Heart right ventricle (tissue), 16 donors: ENCODE data around the gene OR1I1. TPM values are rescaled to one million over a fixed set of nuclear protein-coding genes. Genes with fewer than 3 reads are reported as not detected.

ENCODE experiments used
- ATAC-seq, 8 donors: fragments of 200-7000 bp; cut with Tn5 transposase; one replicate each; pipeline ENCODE4 v1.9.1; 2020; ENCODE audit warnings: mild to moderate bottlenecking in 8 of 8, moderate library complexity in 8 of 8, moderate number of reproducible peaks in 1 of 8
- DNase-seq, 2 donors: peaks; one replicate each; pipeline ENCODE4 v3.0.0-alpha.2; 2020
- H3K27ac ChIP-seq, 10 donors: fragments of 200-600 bp; sonication (generic) in 2 of 10; one replicate each; pipeline versions ENCODE4 v1.5.0 to v1.8.0; 2020 to 2022; ENCODE audit warnings: mild to moderate bottlenecking in 3 of 10
- H3K27me3 ChIP-seq, 7 donors: fragments of 200-600 bp; one replicate each; pipeline ENCODE4 v1.8.0; 2021 to 2022; ENCODE audit warnings: mild to moderate bottlenecking in 2 of 7
- H3K36me3 ChIP-seq, 9 donors: fragments of 200-600 bp; sonication (generic) in 1 of 9; one replicate each; pipeline versions ENCODE4 v1.5.0 to v1.8.0; 2020 to 2022; ENCODE audit warnings: mild to moderate bottlenecking in 2 of 9
- H3K4me1 ChIP-seq, 9 donors: fragments of 200-600 bp; sonication (generic) in 1 of 9; one replicate each; pipeline versions ENCODE4 v1.5.0 to v1.8.0; 2020 to 2022; ENCODE audit warnings: mild to moderate bottlenecking in 4 of 9
- H3K4me3 ChIP-seq, 10 donors: fragments of 200-600 bp; sonication (generic) in 2 of 10; one replicate each; pipeline versions ENCODE4 v1.5.0 to v1.8.0; 2020 to 2022; ENCODE audit warnings: mild to moderate bottlenecking in 7 of 10, moderate library complexity in 2 of 10
- H3K9me3 ChIP-seq, 11 donors: fragments of 200-600 bp in 10 of 11; sonication (generic) in 2 of 11; one replicate each; pipeline versions ENCODE4 v1.5.0 to v1.8.0; 2013 to 2022; ENCODE audit warnings: mild to moderate bottlenecking in 2 of 11, control low read depth in 1 of 11, moderate library complexity in 1 of 11
- CTCF ChIP-seq, 9 donors: fragments of 200-600 bp; sonication (generic) in 2 of 9; IDR thresholded peaks; one replicate each; pipeline versions ENCODE4 v1.5.0 to v1.8.0; 2021 to 2022; ENCODE audit warnings: antibody characterized with exemption in 9 of 9, mild to moderate bottlenecking in 5 of 9, moderate library complexity in 1 of 9
- WGBS, 2 donors: extraction: QIAGEN DNeasy Blood & Tissue Kit; methylation state at CpG; one replicate each; pipeline ENCODE4 v1.1.7; 2013; ENCODE audit warnings: inconsistent platforms in 1 of 2; 5-methylcytosine and 5-hydroxymethylcytosine counted together
- intact Hi-C, 10 donors: fragments of 100-400 bp; cut with DNase I; formaldehyde crosslinking; loops; one replicate each; pipeline versions ENCODE4 v1.11.1 to v1.14.2; 2022
- polyA plus RNA-seq, 2 donors: library from polyadenylated mRNA; stranded (reverse); fragments of 200-250 nt; gene quantifications; one replicate each; pipeline ENCODE4 v1.2.3, GENCODE V29; 2013
- total RNA-seq, 10 donors: library from RNA; stranded (reverse); fragmentation: NEBNext Ultra II Directional in 3 of 10; extraction: Animal tissue kit (Norgen Biotek cat#: 25700) in 3 of 10; gene quantifications; one replicate each; pipeline versions ENCODE4 v1.2.1 to v1.2.4, GENCODE V29; 2021 to 2023
- donor health status: Arrhythmogenic right ventricular cardiomyopathy.
- donor health status: ischemic (EF 13 %, LVEDD 7.1; RV severe dilation, severe dysfunction).
- donor health status: healthy with polysubstance abuse.
- donor health status: DM: no; HTN: yes; CAD: no.
- donor health status: DM: no; HTN: no; CAD: no.
- donor health status: ischemic (EF 25% LVEDD 6.9; RV normal size, moderate dysfunction).
- donor health status: ischemic (EF 25% LVEDD 5.7; RV mildly dilated, moderate dysfunction).
- donor health status: healthy.
- donor health status: DM: yes; HTN: yes; CAD: no.
- donor health status: Ischemic cardiomyopathy.
- donor health status: ischemic (EF 35%, LVEDD 5.7; RV mildly dilated, moderate dysfunction).
- donor health status: nonischemic (EF 11% LVEDD 7.7; RV severe dilation, severe dysfunction).
- donor health status: DM: yes; HTN: yes; CAD: no.
- donor health status: PGD.
- donor health status: ischemic (EF 29% LVEDD 5.4; RV normal size, mild dysfunction).
- donor health status: nonischemic (EF 23%, LVEDD 6.1; RV moderate dilation, normal function).

Gene OR1I1
- total and polyA plus RNA-seq, 12 donors = not detected

- WGBS, 2 donors = 94 to 96% methylated on average over 25 of the region's 25 CpGs
Measured at GRCh38 chr19:15141143-15141542, 59.1 kb downstream of the OR1I1 start.

GRCh38 chr19:15142313-15142712 is 60.3 kb downstream of the OR1I1 start:
- no peaks in the 10 kb centered on the region for H3K36me3 ChIP-seq
- no peak for ATAC-seq
- intact Hi-C loops = no loop called here

More at GRCh38 chr19:15141143-15141542, 59.1 kb downstream of the OR1I1 start:
- ATAC-seq (no peak), DNase-seq (no peak)
- H3K9me3 ChIP-seq = peaks cover 0 to 15% (median 0%) of the 10 kb centered on the region in 11 donors
- H3K36me3 ChIP-seq = no peaks in the 10 kb centered on the region
- H3K27ac ChIP-seq = no peak overlapping the region
- no peak for TF ChIP-seq CTCF (IDR thresholded peaks at IDR 0.05)
- H3K4me3 ChIP-seq = no peak overlapping the region
- intact Hi-C loops = no loop called here
- H3K27me3 ChIP-seq = no peaks in the 10 kb centered on the region
- H3K4me1 ChIP-seq = no peaks in the 10 kb centered on the region

More at GRCh38 chr19:15142313-15142712, 60.3 kb downstream of the OR1I1 start:
- DNase-seq = no peak
- no peak overlapping the region for H3K4me3 ChIP-seq
- H3K27me3 ChIP-seq = no peaks in the 10 kb centered on the region
- peaks cover 0 to 15% (median 0%) of the 10 kb centered on the region in 11 donors for H3K9me3 ChIP-seq
- WGBS, 2 donors = 72 to 76% methylated on average over 5 of the region's 5 CpGs
- no peak for TF ChIP-seq CTCF (IDR thresholded peaks at IDR 0.05)
- no peaks in the 10 kb centered on the region for H3K4me1 ChIP-seq
- H3K27ac ChIP-seq = no peak overlapping the region

Other genes with a start within 250 kb of the OR1I1 start
- not detected for gene OR7A5, start 247.0 kb upstream of the OR1I1 start, total RNA-seq
- not detected for gene OR7A5, start 247.0 kb upstream of the OR1I1 start, polyA plus RNA-seq
- under 1 TPM in 3 of 10 donors, not detected in 7; 0.02 to 0.06 (median 0.02) TPM for gene OR7C1, start 247.0 kb upstream of the OR1I1 start, total RNA-seq
- under 1 TPM; 0.01 to 0.07 TPM for gene OR7C1, start 247.0 kb upstream of the OR1I1 start, polyA plus RNA-seq
- not detected for gene OR7A10, start 233.3 kb upstream of the OR1I1 start, total RNA-seq
- not detected for gene OR7A10, start 233.3 kb upstream of the OR1I1 start, polyA plus RNA-seq
- gene OR7A17, start 196.1 kb upstream of the OR1I1 start, total RNA-seq = not detected
- gene OR7A17, start 196.1 kb upstream of the OR1I1 start, polyA plus RNA-seq = not detected
- not detected for gene OR7C2, start 140.7 kb upstream of the OR1I1 start, total RNA-seq
- gene OR7C2, start 140.7 kb upstream of the OR1I1 start, polyA plus RNA-seq = not detected
- not detected for gene SLC1A6, start 102.3 kb upstream of the OR1I1 start, total RNA-seq
- not detected for gene SLC1A6, start 102.3 kb upstream of the OR1I1 start, polyA plus RNA-seq
- gene CASP14, start 32.7 kb upstream of the OR1I1 start, total RNA-seq = not detected
- not detected for gene CASP14, start 32.7 kb upstream of the OR1I1 start, polyA plus RNA-seq
- 10 to 100 TPM; 11.5 to 17.1 (median 13.1) TPM for gene SYDE1, start 25.2 kb downstream of the OR1I1 start, total RNA-seq
- 10 to 100 TPM in 1 of 2 donors, 1 to 10 TPM in 1; 9.4 to 12.9 TPM for gene SYDE1, start 25.2 kb downstream of the OR1I1 start, polyA plus RNA-seq
- 10 to 100 TPM; 21.4 to 45.5 (median 35.3) TPM for gene NOTCH3, start 118.8 kb downstream of the OR1I1 start, total RNA-seq
- 10 to 100 TPM; 18.7 to 21.9 TPM for gene NOTCH3, start 118.8 kb downstream of the OR1I1 start, polyA plus RNA-seq
- gene EPHX3, start 150.2 kb downstream of the OR1I1 start, total RNA-seq = under 1 TPM in 5 of 10 donors, not detected in 5; 0.15 to 0.32 (median 0.17) TPM
- gene EPHX3, start 150.2 kb downstream of the OR1I1 start, polyA plus RNA-seq = under 1 TPM in 1 of 2 donors, not detected in 1; 0.20 TPM